ENCODE measurements around the gene SMARCD2. TPM values are rescaled to one million over a fixed set of nuclear protein-coding genes. Genes with fewer than 3 reads are reported as not detected.

Gene SMARCD2
- total RNA-seq, 2 donors from 2014 or later: 182 to 247 TPM

- intact Hi-C loops (cut with DNase I): no loop called here
- Histone ChIP-seq H3K27me3 (replicated peaks; ENCODE audit: insufficient read depth) (no peaks in the 10 kb centered on the region), H3K27ac (no peak overlapping the region), H3K4me1 (replicated peaks) (no peaks in the 10 kb centered on the region), H3K4me3 (no peak overlapping the region), H3K9me3 (no peaks in the 10 kb centered on the region), H3K36me3 (peaks cover 50 to 55% of the 10 kb centered on the region in 2 donors)
- TF ChIP-seq, protein P1, sequence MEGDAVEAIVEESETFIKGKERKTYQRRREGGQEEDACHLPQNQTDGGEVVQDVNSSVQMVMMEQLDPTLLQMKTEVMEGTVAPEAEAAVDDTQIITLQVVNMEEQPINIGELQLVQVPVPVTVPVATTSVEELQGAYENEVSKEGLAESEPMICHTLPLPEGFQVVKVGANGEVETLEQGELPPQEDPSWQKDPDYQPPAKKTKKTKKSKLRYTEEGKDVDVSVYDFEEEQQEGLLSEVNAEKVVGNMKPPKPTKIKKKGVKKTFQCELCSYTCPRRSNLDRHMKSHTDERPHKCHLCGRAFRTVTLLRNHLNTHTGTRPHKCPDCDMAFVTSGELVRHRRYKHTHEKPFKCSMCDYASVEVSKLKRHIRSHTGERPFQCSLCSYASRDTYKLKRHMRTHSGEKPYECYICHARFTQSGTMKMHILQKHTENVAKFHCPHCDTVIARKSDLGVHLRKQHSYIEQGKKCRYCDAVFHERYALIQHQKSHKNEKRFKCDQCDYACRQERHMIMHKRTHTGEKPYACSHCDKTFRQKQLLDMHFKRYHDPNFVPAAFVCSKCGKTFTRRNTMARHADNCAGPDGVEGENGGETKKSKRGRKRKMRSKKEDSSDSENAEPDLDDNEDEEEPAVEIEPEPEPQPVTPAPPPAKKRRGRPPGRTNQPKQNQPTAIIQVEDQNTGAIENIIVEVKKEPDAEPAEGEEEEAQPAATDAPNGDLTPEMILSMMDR (IDR thresholded peaks at IDR 0.05): no peak
- no peak for TF ChIP-seq POLR2AphosphoS5 (IDR thresholded peaks at IDR 0.05)
- no peak for TF ChIP-seq POLR2A (IDR thresholded peaks at IDR 0.05)
- DNase-seq (ENCODE audit: low spot score): no peak
- WGBS: 85% methylated on average over 2 of the region's 2 CpGs
Measured at GRCh38 chr17:63816123-63816522, 26.4 kb downstream of the SMARCD2 start.

DNA sequence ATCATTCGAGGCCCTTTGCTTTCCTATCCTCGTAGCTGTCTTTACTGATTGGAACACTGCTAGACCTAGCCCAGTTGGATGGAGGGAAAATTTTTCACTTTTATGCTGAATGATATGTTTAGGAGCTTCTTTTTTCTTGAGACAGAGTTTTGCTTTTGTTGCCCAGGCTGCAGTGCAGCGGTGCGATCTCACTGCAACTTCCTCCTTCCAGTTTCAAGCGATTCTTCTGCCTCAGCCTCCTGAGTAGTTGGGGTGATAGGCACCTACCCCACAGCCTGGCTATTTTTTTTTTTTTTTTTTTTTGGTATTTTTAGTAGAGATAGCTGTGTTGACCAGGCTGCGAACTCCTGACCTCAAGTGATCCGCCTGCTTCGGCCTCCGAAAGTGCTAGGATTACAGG is 32.5 kb downstream of the SMARCD2 start:
- no peaks in the 10 kb centered on the region for H3K9me3 ChIP-seq
- no peaks in the 10 kb centered on the region for H3K4me1 ChIP-seq (replicated peaks)
- TF ChIP-seq POLR2A (IDR thresholded peaks at IDR 0.05): no peak
- TF ChIP-seq POLR2AphosphoS5 (IDR thresholded peaks at IDR 0.05): no peak
- TF ChIP-seq, protein P1 (IDR thresholded peaks at IDR 0.05): no peak
- H3K4me3 ChIP-seq: no peak overlapping the region
- no peak for DNase-seq (ENCODE audit: low spot score)
- peaks cover 24 to 27% of the 10 kb centered on the region in 2 donors for H3K36me3 ChIP-seq
- H3K27me3 ChIP-seq (replicated peaks; ENCODE audit: insufficient read depth): no peaks in the 10 kb centered on the region
- 87% methylated on average over 9 of the region's 9 CpGs for WGBS
- intact Hi-C loops (cut with DNase I): no loop called here
- no peak overlapping the region for H3K27ac ChIP-seq

DNA sequence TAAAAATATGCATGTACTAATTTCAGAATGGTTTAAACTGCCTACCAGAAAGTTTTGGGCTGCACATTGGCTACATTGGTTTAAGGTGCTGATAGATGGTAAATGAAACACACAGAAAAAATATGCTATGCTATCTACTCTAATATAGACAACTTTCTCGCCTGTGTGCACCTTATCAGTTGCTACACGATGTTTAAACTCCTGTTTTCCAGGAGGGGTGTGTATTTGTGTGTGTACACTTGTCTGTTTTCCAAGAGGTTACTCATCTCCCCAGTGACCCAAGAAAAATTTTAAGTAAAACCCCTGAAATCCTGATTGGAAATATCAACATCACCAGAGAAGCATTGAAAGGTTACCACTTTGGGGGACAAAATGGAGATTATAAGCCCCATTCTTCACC is 36.9 kb downstream of the SMARCD2 start:
- H3K27ac ChIP-seq: no peak overlapping the region
- 60% methylated on average over 2 of the region's 2 CpGs for WGBS
- TF ChIP-seq, protein P1 (IDR thresholded peaks at IDR 0.05): no peak
- TF ChIP-seq POLR2A (IDR thresholded peaks at IDR 0.05): no peak
- TF ChIP-seq POLR2AphosphoS5 (IDR thresholded peaks at IDR 0.05): no peak
- H3K9me3 ChIP-seq: no peaks in the 10 kb centered on the region
- intact Hi-C loops (cut with DNase I): no loop called here
- no peaks in the 10 kb centered on the region for H3K27me3 ChIP-seq (replicated peaks; ENCODE audit: insufficient read depth)
- no peaks in the 10 kb centered on the region for H3K4me1 ChIP-seq (replicated peaks)
- H3K36me3 ChIP-seq: peaks cover 6% of the 10 kb centered on the region in 2 donors
- H3K4me3 ChIP-seq: no peak overlapping the region
- no peak for DNase-seq (ENCODE audit: low spot score)

GRCh38 chr17:63804328-63804727 is 38.2 kb downstream of the SMARCD2 start:
- no peak for TF ChIP-seq POLR2A (IDR thresholded peaks at IDR 0.05)
- no peak for TF ChIP-seq POLR2AphosphoS5 (IDR thresholded peaks at IDR 0.05)
- TF ChIP-seq, protein P1 (IDR thresholded peaks at IDR 0.05): no peak
- Histone ChIP-seq H3K36me3 (peaks cover 8 to 10% of the 10 kb centered on the region in 2 donors), H3K4me1 (replicated peaks) (no peaks in the 10 kb centered on the region), H3K27me3 (replicated peaks; ENCODE audit: insufficient read depth) (no peaks in the 10 kb centered on the region), H3K4me3 (no peak overlapping the region), H3K27ac (no peak overlapping the region), H3K9me3 (no peaks in the 10 kb centered on the region)
- no peak for DNase-seq (ENCODE audit: low spot score)
- 96% methylated on average over 1 of the region's 1 CpG for WGBS
- intact Hi-C loops (cut with DNase I): no loop called here

GRCh38 chr17:63800783-63801182 is 41.7 kb downstream of the SMARCD2 start:
- peaks cover 11 to 14% of the 10 kb centered on the region in 2 donors for H3K36me3 ChIP-seq
- no peak for DNase-seq (ENCODE audit: low spot score)
- H3K27ac ChIP-seq: no peak overlapping the region
- no peaks in the 10 kb centered on the region for H3K4me1 ChIP-seq (replicated peaks)
- no peak overlapping the region for H3K4me3 ChIP-seq
- WGBS: 100% methylated on average over 1 of the region's 1 CpG
- TF ChIP-seq POLR2A (IDR thresholded peaks at IDR 0.05) (no peak), POLR2AphosphoS5 (IDR thresholded peaks at IDR 0.05) (no peak)
- TF ChIP-seq, protein P1 (IDR thresholded peaks at IDR 0.05): no peak
- no peaks in the 10 kb centered on the region for H3K9me3 ChIP-seq
- intact Hi-C loops (cut with DNase I): no loop called here
- no peaks in the 10 kb centered on the region for H3K27me3 ChIP-seq (replicated peaks; ENCODE audit: insufficient read depth)
